GM18507 (cell line): ENCODE results near the gene TIMM13.
A peak's percentile ranks its signal among the peaks of the same experiment; 100 is the strongest.
"Not testable (repeated sequence)": the region's sequence is repeated elsewhere in the genome, so short reads cannot be mapped to it uniquely, and the experiment has no call there.

ENCODE experiments used
- DNase-seq: peaks from one replicate; pipeline ENCODE4 v3.0.0; 2011; ENCODE audit warnings: low read depth; ENCODE audit not compliant: insufficient read length; ENCODE audit errors: extremely low spot score
- FAIRE-seq: peaks from 2 replicates; lab custom pipeline; 2011; peaks lifted over from hg19 to GRCh38; lab: Jason Lieb, UNC

TIMM13 gene

GRCh38 chr19:2417436-2417835 lies 9.9 kb downstream of the TIMM13 start:
- not testable (repeated sequence) for FAIRE-seq, DNase-seq

GRCh38 chr19:2416321-2417097 lies 10.9 kb downstream of the TIMM13 start:
- FAIRE-seq (no peak), DNase-seq (no peak)

- FAIRE-seq (no peak), DNase-seq (no peak)
Observed at GRCh38 chr19:2415973-2416319, 11.4 kb downstream of the TIMM13 start.

DNA sequence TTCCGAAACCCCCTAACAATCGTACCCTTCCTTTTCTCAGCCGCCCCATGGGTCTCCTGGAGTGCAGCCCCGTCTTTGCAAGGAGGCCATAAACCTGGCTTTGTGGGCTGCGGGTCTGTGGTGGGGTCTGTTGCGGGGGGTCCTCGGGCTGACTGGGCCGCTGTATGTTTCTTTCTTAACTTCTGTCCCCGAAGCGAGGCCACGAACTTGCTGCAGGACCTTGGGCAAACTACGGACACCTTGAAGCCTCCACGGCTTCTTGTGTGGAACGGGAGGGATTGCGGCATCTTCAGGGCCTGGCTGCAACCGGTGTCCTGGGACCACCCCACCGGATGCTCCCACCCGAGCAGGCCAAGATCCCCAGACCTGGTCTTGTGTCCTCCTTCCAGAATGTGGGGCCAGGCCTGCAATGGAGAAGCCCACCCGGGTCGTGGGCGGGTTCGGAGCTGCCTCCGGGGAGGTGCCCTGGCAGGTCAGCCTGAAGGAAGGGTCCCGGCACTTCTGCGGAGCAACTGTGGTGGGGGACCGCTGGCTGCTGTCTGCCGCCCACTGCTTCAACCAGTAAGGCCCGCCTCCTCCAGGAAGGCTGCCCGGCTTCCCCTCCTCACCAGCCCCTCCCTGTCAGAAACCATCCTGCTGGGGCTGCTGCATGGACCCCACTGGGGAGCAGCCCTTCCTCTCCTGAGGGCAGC lies 12.0 kb downstream of the TIMM13 start:
- DNase-seq: no peak
- no peak for FAIRE-seq

- FAIRE-seq (no peak), DNase-seq (no peak)
Observed at GRCh38 chr19:2413629-2414028, 13.8 kb downstream of the TIMM13 start.

DNA sequence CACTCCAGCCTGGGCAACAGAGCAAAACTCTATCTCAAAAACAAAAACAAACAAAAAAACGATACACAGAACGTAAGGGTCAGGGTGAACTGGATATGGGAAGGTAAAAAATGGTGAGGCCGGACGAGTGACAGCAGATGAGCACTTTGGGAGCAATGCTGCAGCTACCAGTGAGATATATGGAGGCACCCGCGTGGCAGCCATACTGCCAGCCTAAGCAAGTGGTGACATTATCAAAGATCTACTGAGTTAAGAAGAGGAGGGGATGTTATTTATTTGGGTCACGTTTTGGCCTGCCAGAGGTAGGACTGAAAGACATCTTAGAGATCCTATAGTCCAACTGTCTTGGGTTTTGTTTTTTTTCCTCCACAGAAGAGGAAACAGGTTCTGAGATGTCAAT lies 14.2 kb downstream of the TIMM13 start:
- DNase-seq (no peak), FAIRE-seq (no peak)

DNA sequence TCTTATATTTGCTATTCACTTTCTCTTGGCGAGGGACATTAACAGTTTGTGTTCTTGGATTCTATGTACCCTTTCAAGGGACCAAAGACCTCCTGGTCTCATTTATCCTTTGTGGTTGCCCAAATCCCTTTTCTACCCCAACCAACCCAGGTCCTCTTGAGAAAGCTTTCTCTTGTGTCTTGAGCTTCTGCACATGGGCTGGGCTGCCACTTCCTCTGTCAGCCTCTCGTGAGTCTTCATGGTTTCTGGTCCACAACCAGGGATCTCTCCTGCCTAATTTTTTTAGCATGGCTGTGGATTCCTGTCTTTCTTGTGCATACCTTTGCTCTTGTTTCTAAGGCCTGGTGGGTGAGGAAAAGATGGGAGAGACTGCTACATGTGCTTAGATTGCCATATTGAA lies 14.9 kb downstream of the TIMM13 start:
- no peak for FAIRE-seq
- DNase-seq: no peak

DNA sequence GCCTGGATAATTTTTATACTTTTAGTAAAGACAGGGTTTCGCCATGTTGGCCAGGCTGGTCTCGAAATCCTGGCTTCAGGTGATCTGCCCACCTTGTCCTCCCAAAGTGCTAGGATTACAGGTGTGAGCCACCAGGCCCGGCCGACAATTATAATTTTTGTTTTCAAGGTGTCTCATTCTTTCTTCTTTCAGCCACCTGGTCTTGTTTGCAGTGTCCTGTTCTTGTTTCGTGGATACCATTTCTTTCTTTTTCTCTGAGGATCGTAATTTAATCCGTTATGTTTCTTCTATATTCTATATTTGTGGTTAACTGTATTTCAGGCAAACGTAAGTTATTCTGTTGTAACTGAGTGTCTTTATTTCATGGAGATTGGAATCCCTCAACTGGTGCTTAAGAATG lies 15.7 kb downstream of the TIMM13 start:
- DNase-seq (no peak), FAIRE-seq (no peak)

- DNase-seq (no peak), FAIRE-seq (no peak)
Observed at GRCh38 chr19:2410023-2410422, 17.4 kb downstream of the TIMM13 start.

- FAIRE-seq: no peak
- DNase-seq: no peak
Observed at GRCh38 chr19:2409352-2409912, 18.0 kb downstream of the TIMM13 start.

- FAIRE-seq (no peak), DNase-seq (no peak)
Observed at GRCh38 chr19:2408247-2408646, 19.1 kb downstream of the TIMM13 start.

DNA sequence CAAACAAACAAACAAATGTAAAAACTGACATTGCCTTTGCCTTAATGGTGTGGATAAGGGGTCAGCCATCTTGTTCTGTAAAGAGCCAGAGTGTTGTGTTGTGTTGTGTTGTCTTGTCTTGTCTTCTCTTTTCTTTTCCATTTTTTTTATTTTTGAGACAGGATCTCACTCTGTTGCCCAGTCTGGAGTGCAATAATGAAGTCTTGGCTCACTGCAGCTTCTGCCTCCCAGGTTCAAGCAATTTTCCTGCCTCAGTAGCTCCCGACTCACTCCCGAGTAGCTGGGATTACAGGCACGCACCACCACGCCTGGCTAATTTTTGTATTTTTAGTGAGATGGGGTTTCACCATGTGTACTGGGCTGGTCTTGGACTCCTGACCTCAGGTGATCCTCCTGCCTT lies 27.8 kb downstream of the TIMM13 start:
- FAIRE-seq (no peak), DNase-seq (no peak)

DNA sequence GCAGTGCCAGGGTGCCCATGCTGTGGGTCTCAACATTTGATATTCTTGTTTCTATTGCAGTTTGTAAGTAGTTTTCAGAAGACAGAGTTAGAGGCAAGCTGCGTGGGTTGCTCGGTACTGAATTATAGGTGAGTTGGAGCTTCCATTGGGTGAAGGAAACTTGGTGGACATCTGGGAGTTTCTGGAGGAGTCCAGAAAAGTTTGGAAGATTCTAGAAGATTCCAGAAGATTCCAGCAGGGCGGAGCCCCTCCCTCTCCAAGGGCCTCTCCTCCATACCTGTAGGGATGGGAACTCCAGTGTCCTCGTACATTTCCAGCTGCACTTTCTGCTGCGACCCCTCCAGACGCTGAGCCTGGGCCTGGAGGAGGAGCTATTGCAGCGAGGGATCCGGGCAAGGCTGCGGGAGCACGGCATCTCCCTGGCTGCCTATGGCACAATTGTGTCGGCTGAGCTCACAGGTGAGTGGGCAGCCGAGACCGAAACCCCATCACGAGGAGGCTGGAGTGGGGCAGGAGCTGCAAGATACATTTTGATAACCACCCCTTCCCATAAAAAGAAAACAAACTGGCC lies 28.6 kb downstream of the TIMM13 start:
- no peak for FAIRE-seq
- DNase-seq: no peak

GRCh38 chr19:2397173-2397572 lies 30.2 kb downstream of the TIMM13 start:
- not testable (repeated sequence) for FAIRE-seq, DNase-seq

GRCh38 chr19:2395293-2395829 lies 32.0 kb downstream of the TIMM13 start:
- not testable (repeated sequence) for FAIRE-seq, DNase-seq

DNA sequence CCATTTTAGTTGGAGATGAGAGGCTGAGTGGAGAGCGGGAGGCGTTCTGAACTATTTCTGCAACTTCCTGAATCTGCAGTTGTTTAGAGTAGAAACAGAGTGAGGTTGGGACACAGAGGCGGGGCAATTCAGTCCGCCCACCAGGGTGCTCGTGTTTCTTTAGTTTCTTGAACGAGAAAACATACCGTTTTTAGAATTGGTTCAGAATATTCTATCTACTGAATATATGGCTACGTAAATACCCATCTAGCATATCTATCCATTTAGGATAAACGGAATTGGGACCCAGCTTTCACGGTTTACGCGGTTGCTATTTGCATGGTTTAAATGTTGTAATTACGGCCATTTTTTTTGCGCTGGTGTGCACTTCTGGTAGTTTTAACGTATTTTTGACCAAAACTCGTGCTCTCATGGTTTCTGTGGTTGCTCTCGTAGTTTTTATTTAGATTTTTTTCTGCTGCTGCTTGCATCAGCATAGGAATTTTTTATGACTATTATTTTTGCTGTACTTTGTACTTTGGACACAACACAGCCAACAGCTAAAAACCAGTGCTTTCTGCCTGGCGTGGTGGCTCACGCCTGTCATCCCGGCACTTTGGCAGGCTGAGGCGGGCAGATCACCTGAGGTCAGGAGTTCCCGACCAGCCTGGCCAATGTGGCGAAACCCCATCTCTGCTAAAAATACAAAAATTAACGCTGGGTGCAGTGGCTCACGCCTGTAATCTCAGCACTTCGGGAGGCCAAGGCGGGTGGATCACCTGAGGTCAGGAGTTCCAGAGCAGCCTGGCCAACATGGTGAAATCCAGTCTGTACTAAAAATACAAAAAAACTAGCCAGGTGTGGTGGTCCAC lies 32.7 kb downstream of the TIMM13 start:
- FAIRE-seq (peak; percentile 39), DNase-seq (no peak)

DNA sequence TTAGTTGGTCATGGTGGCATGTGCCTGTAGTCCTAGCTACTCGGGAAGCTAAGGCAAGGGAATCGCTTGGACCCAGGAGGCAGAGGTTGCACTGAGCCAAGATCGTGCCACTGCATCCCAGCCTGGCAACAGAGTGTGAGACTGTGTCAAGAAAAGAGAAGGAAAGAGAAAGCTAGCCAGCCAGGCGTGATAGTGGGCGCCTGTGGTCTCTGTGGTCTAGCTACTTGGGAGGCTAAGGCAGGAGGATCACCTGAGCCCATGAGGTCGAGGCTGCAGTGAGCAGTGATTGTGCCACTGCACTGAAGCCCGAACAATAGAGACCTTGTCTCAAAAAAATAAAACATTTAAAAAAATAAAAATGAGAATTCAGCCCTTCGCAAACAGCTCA lies 33.3 kb downstream of the TIMM13 start:
- FAIRE-seq: no peak

DNA sequence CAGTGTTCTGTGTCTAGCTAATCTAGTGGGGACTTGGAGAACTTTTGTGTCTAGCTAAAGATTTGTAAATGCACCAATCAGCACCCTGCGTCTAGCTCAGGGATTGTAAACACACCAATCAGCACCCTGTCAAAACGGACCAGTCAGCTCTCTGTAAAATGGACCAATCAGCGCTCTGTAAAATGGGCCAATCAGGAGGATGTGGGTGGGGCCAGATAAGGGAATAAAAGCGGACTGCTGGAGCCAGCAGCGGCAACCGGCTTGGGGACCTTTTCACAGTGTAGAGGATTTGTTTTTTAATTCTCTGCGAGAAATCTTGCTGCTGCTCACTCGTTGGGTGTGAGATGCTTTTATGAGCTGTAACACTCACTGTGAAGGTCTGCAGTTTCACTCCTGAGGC lies 34.5 kb downstream of the TIMM13 start:
- DNase-seq, FAIRE-seq: not testable (repeated sequence)

More for the DNA sequence above, 33.3 kb downstream of the TIMM13 start:
- DNase-seq: no peak

GRCh38 chr19:2392366-2392765 lies 35.0 kb downstream of the TIMM13 start:
- DNase-seq (no peak), FAIRE-seq (no peak)
